Inflammatory macrophage treated with lipopolysaccharide for 1 hour (primary cell): ENCODE measurements around the gene ARHGEF10L.

Experiments used
- DNase-seq, 2 donors: peaks; one replicate each; pipeline ENCODE4 v3.0.0-alpha.2; 2020 to 2022

Gene ARHGEF10L

DNA sequence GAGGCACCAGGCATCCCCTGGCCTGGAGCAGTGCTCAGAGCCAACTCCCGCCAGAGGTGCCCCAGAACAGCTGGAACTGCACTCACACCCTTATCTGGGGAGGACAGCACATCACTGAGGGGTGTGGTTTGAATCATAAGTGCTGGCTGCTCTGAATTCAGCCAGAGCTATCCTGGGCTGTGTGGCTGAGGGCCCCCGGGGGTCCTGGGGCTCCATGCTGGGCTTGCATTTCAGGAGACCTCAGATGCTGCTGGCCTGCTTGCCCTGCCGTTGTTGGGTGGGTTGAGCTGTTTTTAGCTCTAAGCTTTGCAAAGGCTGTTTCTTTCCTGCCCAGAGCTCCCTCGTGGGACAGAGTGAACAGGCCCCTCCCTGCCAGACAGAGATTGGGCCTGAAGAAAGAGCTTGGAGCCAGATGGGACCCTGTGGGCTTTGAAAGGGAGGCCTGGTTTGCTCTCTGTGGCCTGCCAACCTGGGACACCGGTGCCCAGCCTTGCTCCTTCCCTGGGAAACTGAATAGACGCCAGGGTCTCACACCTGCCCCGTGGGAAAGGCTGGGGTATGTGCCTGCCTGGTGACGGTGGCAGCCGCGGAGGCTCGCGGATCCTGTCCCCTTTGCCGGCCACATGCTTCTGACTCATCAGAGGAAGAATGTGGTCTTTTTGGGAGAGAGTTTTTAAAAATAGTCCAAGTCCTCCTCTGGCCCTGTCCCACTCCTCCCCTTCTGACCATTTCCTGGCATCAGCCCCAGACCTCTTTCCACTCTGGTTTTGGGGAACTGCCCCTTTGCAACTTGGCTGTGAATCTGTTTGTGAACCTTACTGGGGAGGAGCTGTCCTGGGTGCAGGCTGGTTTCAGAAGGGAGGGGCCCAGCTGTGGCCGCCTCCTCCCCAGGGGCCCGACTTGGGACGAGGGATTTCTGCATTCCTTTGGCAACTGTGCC is 30.0 kb downstream of the ARHGEF10L start:
- peak; percentile 52 to 65 for DNase-seq

DNA sequence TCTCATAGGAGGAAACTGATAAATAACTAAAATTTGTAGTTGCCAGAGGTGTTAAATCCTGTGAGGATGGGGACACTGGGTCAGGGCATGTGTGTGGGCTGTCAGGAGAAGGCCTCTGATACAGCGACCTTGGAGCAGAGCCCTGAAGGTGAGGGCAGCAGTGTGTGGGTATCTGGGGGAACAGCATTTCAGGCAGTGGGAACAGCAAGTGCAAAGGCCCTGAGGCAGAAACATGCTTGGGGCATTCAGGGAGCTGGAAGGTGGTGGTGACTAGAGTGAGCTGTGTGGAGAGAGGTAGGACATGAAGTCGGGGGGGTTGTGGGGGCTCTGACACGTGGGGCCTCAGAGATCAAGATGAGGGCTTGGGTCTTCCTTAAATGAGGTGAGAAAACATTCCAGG is 30.7 kb downstream of the ARHGEF10L start:
- no peak for DNase-seq

DNA sequence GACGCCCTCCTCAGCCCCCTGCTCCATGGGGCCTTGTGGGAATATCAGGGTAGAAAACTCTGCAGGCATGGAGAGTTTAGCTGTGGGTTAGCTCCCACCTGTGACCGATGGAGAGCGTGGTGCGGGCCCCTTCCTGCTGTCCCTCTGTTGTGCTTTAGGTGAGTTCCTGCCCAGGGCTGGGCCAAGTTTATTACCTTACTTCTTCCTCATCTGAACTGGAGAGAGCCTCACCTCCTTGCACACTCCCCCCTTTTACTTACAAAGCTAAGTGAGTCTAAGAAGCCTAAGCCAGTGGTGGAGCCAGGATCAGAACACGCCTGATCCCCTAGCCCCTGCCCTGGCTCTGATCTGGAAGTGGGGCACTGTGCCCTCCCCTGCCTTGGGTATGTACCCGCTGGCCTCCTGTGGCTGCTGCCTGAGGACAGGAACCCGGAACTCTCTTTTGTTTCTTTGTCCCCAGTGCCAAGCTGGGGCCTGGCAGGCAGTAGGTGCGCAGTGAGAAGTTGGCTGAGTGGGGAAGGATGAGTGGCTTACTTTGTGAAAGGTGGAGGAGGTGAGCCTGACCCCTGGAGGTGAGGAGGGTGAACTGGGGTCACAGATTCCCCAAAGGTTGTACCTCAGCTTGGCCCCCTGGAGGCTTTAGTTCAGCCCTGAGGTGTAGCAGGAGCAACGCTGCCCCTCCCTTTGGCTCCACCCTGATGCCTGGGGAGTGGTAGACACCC is 32.9 kb downstream of the ARHGEF10L start:
- no peak for DNase-seq

DNA sequence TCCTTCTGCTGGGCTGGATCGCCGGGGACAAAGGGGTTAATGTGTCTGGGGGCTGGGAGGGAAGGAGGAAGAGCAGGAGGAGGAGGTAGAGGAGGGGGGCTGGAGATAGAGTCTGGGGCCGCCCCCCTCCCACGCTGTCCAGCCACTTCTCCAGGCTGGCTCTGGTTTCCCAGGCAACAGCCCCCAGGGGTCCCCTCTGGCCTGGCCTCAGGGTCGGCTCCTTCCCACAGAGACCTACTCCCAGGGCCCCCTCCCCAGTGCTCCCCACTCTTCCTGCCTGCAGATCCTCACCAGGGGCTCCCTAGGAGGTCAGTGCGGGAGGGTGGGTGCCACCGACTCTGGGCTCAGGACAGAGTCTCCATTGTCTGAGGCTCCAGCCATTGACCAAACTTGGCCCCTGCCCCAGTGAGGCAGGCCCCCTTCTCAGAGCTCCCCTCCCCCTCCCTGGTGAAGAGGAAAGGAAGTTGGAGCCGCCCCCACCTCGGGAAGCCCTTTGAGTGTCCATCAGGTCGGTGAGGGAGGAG is 34.1 kb downstream of the ARHGEF10L start:
- no peak for DNase-seq

DNA sequence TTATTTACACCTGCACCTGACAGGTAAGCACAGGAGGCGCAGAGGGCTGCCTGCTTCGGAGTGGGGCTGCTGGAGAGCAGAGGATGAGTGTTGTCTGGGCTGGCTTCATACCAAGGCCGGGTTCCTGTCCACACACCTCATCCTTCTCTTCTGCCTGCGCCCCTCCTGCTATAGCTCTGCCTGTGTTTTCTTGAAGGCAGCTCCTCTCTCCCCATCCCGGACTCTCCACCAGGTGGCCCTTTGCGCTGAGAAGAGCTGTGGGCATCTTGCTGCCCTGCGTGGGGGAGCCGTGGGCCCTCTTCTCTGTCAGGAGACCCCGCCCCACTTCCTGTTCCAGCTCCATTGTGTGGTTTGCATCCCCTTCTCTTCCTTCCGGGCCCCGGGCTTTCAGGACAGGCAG is 35.0 kb downstream of the ARHGEF10L start:
- no peak for DNase-seq

DNA sequence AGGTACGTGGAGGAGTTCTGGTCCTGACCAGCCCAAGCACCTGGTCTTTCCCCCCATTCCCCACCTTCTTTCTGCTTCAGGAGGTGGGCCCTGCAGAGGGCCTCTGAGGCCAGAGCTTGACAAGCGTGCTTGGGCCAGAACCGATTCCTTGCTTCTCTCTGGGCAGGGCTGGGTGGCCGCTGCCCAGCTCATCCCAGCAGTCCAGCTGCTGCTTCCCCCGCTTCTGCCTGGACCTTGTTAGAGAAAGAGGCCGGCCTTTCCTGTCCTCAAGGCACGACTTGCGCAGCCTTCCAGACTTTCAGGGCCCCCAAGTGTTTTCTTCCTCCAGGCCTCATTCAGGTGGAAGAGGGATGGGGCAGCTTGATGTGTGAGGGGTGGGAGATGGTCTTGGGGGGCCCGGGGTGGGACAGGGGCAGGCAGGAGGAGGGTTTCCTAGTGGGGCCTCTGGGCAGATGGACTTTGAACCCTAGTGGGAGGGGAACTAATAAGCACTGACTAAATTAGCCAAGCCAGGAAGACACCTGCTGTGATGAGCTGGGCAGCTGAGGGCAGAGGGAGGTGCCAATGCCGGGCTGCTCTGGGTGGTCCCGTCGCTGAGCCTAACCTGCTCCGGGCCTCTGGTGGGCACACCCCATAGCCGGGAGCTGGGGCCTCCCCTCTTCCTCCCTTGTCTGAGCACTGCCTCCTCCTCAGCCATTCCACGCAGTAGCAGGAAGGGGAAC is 36.5 kb downstream of the ARHGEF10L start:
- no peak for DNase-seq

DNA sequence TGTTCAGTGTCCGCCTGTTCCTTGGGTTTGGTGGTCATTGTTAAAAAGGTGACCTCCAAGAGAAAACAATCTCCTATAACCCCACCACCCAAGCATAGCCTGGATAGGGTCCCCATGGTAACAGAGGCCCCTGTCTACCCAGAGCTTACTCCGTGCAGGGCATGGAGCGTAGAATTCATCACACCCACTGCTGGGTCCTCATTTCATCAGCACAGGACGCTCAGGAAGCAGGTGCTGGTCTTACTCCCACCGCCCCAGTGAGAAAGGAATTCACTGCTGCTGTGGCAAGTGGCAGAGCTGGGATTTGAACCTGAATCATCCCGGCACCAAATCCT is 37.0 kb downstream of the ARHGEF10L start:
- DNase-seq: no peak

DNA sequence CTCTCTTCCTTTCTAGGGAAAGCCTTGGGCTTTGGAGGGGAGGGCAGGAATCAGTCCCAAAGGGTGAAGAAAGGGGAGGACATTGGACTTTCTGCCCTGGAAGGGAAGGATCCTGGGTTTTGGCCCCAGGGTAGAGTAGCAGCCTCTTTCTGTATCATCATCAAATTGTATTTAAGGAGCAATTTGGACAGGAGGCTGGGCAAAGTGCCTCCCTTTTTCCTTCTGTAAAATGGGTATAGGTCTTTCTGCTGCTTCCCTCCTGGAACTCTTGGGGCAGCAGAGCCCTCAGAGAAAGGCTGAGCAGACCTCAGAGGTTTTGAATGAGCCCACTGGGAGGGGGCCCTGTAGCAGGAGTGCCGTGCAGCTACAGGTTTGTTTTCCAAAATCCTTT is 38.4 kb downstream of the ARHGEF10L start:
- no peak for DNase-seq

DNA sequence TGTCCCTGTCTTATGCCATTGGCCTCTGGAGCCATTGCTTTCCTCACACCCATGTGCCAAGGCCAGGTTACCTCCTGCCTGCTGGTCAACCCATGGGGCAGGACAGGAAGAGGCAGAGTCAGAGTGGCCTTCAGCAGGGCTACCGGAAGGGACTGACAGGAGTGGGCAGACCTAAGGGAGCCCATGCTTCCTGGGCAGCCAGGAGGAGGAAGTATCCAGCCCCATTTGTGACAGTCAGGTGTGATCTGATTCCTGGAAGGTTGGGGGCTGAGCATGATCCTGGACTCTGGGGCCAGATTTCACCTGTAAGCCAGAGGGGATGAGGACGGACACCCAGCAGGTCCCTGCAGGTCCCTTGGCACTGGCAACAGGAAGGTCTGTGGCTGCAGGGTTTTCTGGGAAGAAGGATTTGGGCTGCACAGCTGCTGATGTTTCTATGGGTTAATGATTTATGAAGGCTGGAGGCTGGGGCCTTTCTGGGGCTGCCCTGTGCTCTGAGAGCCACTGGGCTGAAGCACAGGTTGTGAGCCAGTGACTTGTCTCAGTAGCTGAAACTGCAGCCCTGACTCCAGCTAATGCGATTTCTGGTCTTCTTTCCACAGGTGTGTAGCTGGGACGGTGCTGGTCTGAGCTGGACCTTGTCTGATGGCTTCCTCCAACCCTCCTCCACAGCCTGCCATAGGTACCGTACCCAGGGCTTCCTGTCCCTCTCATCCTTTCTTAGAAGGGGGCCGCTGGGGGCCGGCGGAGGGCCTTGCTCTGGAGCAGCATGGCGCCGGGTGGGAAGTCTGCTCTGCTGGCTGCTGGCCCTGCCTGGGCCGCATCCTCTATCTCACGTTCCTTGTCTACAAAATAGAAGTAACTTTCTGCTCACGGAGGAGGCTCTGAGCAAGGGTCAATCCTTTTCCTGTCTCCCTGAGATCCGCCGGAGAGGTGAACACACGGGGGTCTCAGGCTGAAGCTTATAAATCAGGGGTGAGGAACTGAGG is 40.7 kb downstream of the ARHGEF10L start:
- no peak for DNase-seq

DNA sequence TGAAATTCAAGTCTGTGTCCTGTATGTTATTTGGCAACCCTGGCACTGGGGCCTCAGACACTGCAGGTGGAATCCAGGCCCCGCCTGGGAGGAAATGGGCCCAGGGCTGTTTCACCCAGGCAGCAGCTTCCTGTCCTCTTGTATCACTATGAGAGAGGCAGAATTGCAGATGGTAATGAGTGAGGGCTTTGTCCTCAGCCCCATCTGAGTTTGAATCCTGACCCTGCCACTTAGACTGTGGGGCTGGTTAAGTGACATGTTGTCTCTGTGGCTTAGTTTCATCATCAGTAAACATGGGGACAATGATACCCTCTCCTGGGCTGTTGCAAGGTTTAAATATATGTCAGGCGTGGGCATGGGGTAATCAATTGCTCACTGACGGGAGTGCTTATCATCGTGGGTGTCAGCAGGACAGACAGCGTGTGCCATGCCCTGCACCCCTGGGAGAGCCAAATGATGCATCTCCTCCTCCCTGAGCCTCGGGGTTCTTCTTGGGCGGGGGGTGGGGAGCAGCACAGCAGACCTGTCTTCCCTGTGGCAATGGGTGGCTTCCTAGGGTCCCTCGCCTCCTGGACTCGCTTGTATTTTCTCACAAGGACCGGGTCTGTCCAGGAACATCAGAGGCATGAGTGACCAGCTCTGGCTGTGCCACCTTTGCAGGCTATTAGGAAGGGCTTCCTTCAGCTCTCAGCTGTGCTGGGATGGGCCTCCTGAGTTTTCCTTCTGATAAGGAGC is 42.1 kb downstream of the ARHGEF10L start:
- DNase-seq: no peak

DNA sequence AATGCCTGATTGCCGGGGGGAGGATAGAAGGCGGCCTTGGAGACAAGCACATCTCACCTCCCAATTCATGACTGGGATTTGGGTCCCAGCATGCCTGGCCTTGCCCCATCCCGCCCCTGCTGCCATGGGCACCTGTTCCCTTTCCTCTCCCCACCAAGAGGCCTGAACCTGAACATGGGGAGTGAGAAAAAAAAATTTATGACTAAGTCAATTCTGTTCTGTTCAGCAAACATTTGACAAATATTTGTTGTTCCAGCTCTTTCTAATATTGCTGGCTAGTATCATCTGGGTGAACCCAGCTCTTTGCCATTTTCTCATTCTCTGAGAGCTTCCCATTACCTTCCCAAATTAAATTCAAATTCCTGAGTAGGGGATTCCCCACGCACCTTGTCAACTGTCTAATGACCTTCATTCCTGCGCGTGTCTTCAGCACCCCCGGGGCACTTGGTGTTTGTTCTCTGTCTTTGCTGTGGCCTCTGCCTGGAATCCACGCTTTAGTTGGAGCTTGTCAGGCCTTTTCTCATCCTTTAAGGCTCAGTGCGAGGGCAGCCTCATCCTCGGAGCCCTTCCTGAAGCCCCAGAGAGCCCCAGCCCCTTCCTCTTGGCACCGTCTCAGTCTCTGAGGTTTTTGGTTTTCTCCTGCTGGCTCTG is 42.8 kb downstream of the ARHGEF10L start:
- DNase-seq: no peak

DNA sequence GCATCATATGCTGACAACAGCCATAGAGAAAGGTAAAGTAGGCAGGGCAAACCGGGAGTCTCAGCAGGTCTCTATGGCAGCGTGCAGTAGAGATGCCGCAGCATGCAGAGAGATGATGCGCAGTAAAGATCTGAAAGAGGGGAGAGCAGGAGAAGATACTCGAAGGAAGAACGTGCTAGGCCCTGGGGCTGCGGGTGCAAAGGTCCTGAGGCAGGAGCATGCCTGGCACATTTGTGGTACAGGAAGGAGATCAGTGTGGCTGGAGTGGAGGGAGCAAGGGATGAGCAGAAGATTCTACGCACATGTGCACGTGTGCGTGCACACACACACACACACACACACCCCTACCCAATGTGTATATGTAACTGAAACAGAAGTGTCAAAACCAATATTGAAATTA is 45.0 kb downstream of the ARHGEF10L start:
- DNase-seq: no peak

DNA sequence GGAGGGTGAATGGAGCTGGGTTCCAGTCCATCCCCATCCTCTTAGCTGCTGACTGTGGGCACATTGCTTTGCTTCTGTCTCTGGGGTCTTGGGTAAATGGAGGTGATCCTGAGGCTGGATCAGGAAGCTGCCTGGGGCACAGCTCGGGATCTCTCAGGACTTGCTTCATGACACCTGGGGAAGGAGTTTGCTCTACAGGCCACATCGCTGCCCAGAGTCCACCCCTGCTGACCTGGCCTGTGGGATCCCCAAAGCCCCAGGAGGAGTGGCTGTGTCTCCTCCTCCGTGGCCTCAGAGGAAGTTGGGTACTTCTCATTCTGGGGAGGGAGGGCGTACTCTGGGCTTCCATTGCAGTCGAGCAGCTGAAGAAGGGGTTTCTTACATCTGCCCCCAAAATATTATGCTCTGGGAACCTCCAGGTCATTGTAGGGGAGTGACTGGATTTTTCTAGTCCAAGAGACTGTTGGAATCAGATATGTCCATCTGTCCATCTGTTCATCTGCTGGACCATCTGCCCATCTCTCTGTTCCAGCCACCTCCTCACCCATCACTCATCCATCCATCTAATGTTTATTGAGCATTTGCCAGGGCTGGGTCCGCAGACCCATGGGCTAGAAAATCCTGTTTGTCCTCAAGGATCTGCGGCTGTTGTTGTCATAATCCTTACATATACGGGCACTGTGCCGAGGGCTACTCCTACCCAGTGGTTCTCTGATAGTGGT is 45.9 kb downstream of the ARHGEF10L start:
- peak in 1 of 2 donors; percentile 20 for DNase-seq

DNA sequence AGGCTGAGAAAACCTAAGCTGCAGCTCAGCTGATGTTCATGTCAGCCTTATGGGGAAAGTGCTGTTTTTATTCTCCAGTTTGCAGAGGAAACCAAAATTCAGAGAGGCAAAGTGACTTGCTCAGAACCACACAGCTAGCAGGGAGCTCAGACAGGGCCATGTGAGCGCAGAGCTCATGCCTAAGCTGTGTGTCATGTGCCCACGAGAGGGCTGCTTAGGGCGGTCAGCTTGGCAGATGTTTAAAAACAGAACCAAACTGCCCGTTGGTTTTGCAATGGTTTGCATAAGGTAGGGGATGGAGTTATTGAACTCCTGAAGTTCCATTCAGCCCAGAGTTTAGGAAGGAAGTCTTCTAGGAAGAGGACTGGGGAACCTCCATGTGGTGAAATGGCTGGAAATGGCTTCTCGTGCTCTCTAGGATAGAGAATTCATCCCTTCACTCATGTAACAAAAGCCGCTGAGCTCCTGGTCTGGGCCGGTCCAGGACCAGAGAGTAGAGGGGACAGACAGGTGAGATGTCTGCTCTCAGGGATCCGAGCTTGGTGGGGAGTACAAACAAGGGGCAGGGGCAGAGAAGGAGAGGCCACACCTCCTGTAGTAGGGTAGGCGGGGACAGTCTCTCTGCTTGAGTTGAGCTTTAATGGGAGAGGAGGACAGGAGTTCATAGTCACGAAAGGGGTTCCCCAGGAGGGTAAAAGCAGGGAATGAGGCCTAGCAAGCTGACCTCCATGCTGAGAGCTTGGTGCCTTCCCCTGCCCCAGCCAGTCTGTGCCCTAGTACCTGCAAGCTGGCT is 46.9 kb downstream of the ARHGEF10L start:
- peak; percentile 61 to 74 for DNase-seq

DNA sequence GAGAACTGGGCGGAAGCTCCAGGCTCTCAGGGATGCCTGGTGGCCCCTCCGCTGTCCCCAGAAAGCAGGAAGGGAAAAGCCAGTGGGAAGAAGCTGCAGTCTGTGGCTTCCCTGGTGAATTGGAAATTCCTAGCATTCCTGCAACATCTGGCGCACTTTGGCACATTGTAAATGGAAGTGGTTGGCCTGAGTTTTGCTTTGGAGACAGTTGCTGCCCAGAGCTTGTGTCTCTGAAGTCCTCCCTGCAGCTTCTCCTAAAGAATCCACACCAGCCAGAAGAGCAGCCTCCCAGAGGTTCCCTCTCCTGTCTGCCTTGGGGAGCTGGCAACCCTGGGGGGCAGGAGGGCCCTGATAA is 48.2 kb downstream of the ARHGEF10L start:
- no peak for DNase-seq

DNA sequence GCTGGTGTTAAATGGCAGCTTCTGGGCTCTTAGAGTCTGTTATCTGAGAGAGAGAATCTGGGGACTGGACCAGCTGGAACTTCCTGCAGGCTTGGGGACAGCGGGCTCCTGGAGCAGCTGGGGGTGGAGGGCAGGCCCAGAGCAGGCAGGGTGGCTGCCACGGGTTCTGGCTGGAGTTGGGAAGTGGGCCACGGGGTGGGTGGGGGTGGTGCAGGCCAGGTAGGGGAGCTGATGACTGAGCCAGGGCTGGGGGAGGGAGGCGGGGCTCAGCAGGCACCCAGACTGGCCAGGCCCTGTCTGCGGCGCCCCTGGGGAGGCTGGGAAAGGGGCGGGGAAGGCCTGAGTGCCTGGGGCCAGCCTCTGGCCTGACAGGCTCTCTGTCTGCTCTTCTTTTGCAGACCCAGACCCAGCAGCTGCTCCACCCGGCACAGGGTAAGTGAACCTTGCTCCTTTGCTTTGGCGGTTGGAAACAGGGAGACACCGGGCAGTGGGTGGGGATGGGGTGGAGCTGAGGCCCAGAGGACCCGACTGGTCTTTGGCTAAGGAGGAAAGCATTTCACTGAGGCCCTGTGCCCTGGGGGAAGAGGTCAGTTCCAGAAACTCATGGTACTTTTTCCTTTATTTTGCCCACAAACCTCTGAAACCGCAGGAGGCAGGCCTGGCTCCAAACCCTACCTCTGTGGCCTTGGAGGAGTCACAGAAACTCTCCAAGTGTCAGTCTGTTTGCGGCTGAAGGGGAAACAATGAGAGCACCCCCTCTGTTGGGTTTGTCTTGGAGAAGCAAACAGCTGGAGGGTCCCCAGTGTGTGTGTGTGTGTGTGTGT is 48.8 kb downstream of the ARHGEF10L start:
- no peak for DNase-seq

DNA sequence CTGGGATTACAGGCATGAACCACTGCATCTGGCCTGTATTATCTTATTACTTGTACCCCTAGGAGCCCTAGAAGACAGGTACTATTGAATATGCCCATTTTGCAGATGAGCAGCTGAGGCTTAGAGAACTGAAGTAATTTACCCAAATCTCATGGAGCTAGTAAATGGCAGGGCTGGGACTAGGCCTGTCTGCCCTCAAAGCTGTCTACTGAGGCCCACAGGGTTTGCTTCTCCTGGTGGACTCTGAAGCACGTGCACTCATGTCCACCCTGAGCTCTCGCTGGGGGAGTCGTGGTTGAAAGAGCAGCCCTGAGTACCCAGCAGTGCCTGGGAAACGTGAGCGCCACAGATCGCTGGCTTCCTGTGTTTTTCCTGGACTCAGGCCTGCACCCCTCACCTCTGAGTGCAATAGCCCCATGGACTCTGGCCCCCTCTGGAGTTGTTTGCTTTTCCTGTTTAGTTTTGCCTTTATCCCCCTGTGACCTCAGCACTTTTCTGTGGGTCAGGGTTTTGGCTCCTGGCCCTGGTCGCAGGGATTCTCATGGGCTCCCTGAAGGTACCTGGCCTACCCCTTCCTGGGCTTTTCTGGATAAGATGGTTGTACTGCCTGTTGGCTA is 52.4 kb downstream of the ARHGEF10L start:
- DNase-seq: no peak

DNA sequence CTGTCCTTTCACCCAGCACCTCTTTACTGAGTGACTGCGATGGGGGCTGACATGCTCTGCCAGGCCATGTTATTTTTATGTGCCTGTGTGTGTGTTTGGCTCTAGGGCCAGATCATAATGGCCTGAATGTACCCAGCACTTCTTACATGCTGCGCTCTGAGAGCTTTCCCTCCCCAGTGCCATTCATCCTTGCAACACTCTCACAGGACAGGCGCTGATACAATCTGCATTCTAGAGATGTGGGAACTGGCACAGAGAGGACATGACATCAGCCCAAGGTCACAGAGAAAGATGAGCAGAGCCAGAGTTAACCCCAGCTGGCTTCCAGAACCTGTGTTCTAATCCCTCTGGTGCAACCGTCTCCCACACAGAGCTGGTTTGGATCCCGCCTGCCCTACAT is 54.5 kb downstream of the ARHGEF10L start:
- DNase-seq: no peak
